AG08395 (cell line): ENCODE data around the gene KRTAP22-2.

Experiments used
- DNase-seq: peaks from one replicate; pipeline ENCODE4 v3.0.0; 2012; ENCODE audit warnings: mixed read lengths, low spot score

Gene KRTAP22-2

DNA sequence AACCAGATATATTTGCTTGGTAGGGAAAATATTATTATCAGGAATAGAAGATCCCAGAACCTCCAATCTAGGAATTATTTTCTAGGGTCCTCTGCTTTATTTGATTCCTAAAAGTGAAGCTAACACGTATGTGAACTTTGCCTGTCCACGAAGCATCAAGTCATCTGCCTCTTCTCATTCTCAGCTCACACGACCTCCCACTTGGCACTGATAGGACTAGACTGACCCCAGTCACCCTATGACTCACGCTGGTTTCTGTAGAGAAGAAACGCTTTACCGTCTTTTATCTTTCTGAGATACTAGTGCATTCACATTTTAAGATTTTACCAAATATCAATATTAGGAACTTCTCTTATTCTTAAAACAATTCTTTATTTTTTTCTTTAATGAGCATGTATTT is 27.1 kb downstream of the KRTAP22-2 start:
- no peak for DNase-seq

DNA sequence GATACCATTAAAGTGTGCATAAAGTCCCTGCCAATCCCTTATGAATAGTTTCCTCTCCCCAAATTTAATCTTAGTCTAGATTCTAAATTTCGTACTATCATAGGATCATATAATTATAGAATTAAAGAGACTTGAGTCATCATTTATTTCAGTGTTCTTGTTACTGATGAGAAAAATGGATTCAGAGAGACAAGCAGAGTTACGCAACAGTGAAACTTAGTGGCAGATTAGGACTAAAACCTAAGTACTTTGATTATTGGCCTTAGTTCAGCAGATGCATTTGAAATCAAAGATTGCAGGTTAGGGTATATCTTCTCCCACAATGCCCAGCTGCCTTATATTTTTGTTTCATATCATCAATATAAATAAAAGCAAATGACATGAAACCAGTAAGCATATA is 28.2 kb downstream of the KRTAP22-2 start:
- DNase-seq = no peak

DNA sequence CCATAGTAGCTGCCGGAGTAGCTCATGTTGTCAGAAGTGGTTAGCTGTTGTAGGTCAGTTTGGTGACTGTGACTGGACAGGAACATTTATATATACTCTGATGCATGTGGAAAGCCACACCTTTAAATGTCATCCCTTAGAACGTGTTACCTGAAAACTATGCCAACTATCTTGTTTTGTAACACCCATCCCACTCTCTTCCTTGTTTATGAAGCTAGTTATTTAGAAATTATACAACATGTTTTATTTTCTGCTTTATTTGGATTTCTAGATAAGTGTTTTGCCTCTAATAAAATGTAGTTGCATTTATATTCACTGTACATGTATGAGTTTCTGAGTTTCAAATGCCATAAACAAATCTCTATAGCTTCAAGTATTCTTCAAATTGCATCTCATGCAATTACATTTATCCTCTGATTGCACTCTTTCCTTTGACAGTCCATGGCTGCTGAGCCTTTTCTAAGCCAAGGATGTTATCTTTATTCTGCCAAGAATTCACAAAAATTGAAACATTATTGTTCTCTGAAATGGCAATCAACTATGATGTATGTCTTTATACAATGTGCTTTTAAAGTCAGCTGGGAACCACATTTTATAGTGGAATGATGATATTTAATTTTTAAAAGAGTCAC is 28.8 kb downstream of the KRTAP22-2 start, which contains the start of gene KRTAP19-7:
Gene KRTAP19-7 (minus strand): TSS at position 51 of the 632 bp plus-strand sequence. CDS start 25 bp downstream, at position 26.
- no peak for DNase-seq

DNA sequence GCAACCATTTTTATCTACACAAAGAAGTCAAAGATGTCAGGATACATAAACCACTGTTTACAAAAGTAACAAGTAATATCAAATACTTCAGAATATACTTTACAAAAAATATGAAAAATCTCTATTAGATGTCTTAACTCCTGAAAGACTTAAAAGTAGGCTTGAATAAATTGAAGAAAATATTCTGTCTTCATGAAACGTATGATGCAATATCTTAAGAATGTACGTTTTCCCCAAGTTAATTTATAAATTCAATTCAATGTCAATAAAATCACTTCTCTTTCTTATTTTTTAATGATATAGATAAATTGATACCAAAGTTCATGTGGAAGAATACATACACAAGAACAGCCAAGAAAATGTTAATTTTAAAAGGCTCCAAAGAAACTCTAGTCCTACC is 35.1 kb downstream of the KRTAP22-2 start:
- no peak for DNase-seq

DNA sequence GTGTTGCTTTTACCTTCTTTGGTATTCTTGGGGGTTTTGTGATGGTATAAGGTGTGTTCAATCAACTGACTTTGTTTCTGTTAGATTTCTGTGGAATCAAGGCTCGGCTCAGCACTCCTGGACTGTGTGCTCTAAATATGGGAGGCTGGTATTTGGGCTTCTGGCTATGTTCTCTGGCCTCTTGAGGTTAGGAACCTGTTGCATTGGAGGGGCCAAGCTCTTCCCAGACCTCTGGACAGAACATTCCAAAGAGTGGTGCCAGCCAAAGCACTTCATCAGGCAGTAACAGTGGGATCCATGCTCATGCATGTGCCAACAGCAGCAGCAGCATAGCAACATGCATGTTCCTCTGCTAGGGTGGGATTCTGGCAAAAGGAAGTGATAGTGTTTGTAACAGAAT is 37.4 kb downstream of the KRTAP22-2 start:
- no peak for DNase-seq

DNA sequence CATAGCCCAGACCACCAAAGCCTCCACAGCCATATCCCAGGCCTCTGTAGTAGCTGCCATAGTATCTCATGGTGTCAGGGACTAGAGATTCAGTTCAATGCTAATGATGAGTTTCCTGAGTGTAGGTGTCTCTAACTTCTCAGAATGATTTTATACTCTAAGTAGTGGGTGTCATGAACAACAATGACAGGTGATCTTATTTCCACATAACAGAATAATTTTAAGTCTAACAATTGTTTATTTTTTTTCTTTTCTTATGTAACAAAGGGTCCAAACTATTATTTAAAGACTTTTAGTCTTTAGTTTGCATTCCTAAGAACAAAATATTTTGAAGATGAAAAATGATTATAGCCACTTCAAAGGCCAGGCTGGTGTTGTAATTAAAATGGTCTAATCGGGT is 48.4 kb downstream of the KRTAP22-2 start, which contains the start of gene KRTAP19-6:
Gene KRTAP19-6 (minus strand): TSS at position 101 of the 400 bp plus-strand sequence. CDS start 31 bp downstream, at position 70.
- no peak for DNase-seq
